Measurements from ENCODE around the gene PRDM12.

DNA sequence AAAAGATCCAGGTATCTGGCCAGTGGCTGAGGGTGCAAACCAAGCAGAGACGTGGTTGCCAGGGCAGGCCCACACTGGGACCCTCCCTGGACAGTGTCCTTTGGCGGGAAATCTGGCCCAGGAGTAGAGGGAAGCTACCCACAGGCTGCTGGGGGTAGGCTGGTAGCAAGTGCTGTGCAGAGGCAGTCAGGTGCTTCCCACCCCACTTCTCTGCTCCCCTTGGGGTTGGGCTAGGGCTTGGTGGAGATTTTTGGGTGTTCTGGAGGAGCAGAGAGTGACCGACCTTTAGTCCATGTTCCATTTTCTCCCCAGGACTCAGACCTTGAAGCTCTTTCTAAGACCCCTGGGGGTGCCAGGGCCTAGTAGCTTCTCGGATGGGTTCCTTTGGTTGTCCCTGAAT, 5.6 kb downstream of the PRDM12 start:
- TF ChIP-seq, protein P1, sequence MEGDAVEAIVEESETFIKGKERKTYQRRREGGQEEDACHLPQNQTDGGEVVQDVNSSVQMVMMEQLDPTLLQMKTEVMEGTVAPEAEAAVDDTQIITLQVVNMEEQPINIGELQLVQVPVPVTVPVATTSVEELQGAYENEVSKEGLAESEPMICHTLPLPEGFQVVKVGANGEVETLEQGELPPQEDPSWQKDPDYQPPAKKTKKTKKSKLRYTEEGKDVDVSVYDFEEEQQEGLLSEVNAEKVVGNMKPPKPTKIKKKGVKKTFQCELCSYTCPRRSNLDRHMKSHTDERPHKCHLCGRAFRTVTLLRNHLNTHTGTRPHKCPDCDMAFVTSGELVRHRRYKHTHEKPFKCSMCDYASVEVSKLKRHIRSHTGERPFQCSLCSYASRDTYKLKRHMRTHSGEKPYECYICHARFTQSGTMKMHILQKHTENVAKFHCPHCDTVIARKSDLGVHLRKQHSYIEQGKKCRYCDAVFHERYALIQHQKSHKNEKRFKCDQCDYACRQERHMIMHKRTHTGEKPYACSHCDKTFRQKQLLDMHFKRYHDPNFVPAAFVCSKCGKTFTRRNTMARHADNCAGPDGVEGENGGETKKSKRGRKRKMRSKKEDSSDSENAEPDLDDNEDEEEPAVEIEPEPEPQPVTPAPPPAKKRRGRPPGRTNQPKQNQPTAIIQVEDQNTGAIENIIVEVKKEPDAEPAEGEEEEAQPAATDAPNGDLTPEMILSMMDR (IDR thresholded peaks at IDR 0.05): no peak
- no peak for TF ChIP-seq POLR2A (IDR thresholded peaks at IDR 0.05)
